RKO (cell line): Measurements from ENCODE around the gene METTL8.
"Not testable (repeated sequence)": the region's sequence is repeated elsewhere in the genome, so short reads cannot be mapped to it uniquely, and the experiment has no call there.

Experiments used
- DNase-seq: peaks from one replicate; pipeline ENCODE4 v3.0.0-alpha.2; 2016; ENCODE audit warnings: low spot score

METTL8 gene

GRCh38 chr2:171430516-171431410 is 3.0 kb downstream of the METTL8 start:
- no peak for DNase-seq

GRCh38 chr2:171422710-171423495 is 10.9 kb downstream of the METTL8 start:
- DNase-seq, result not testable (repeated sequence)

- DNase-seq, result no peak
Observed at GRCh38 chr2:171420728-171421563, 12.8 kb downstream of the METTL8 start.

GRCh38 chr2:171419333-171419732 is 14.5 kb downstream of the METTL8 start:
- DNase-seq, result no peak

- DNase-seq, result peak; percentile 97
Observed at GRCh38 chr2:171416009-171416926, 17.5 kb downstream of the METTL8 start.

- DNase-seq, result not testable (repeated sequence)
Observed at GRCh38 chr2:171414645-171415044, 19.1 kb downstream of the METTL8 start.

- no peak for DNase-seq
Observed at GRCh38 chr2:171412571-171413175, 21.1 kb downstream of the METTL8 start.

- peak; percentile 35 for DNase-seq
Observed at GRCh38 chr2:171411791-171412483, 21.9 kb downstream of the METTL8 start.

GRCh38 chr2:171411214-171411613 is 22.6 kb downstream of the METTL8 start:
- DNase-seq, result no peak

- no peak for DNase-seq
Observed at GRCh38 chr2:171410624-171411023, 23.2 kb downstream of the METTL8 start.

GRCh38 chr2:171410101-171410500 is 23.7 kb downstream of the METTL8 start:
- DNase-seq, result no peak

- no peak for DNase-seq
Observed at GRCh38 chr2:171409436-171409971, 24.3 kb downstream of the METTL8 start.

- no peak for DNase-seq
Observed at GRCh38 chr2:171407676-171408044, 26.1 kb downstream of the METTL8 start.

GRCh38 chr2:171407030-171407675 is 26.6 kb downstream of the METTL8 start:
- no peak for DNase-seq

GRCh38 chr2:171406044-171406443 is 27.7 kb downstream of the METTL8 start:
- no peak for DNase-seq

- DNase-seq, result no peak
Observed at GRCh38 chr2:171405546-171405945, 28.2 kb downstream of the METTL8 start.

GRCh38 chr2:171404719-171405118 is 29.1 kb downstream of the METTL8 start:
- DNase-seq, result no peak

GRCh38 chr2:171404261-171404660 is 29.5 kb downstream of the METTL8 start:
- DNase-seq, result peak; percentile 78

- no peak for DNase-seq
Observed at GRCh38 chr2:171402906-171403580, 30.7 kb downstream of the METTL8 start.
